Naive B cell (primary cell): Measurements from ENCODE around the gene ANKIB1. TPM values are rescaled to one million over a fixed set of nuclear protein-coding genes. Genes with fewer than 3 reads are reported as not detected.
"Not testable (repeated sequence)": the region's sequence is repeated elsewhere in the genome, so short reads cannot be mapped to it uniquely, and the experiment has no call there.

Experiments
- ATAC-seq, 2 donors: fragments of 150-1000 bp; cut with Tn5 transposase; 2 replicates each; pipeline ENCODE4 v1.10.0; 2021; ENCODE audit warnings: low read depth in 2 of 2, mild to moderate bottlenecking in 2 of 2, moderate library complexity in 2 of 2
- DNase-seq: peaks from one replicate; pipeline ENCODE4 v3.0.0; 2022
- H3K27ac Mint-ChIP-seq, 6 donors: one replicate each; pipeline ENCODE4 v1.8.0; 2020 to 2022; ENCODE audit warnings: mild to moderate bottlenecking in 6 of 6, mixed read lengths in 6 of 6, moderate library complexity in 5 of 6, inconsistent platforms in 2 of 6
- H3K27me3 Mint-ChIP-seq, 3 donors: one replicate each; pipeline ENCODE4 v1.8.0; 2021 to 2022; ENCODE audit warnings: mixed read lengths in 3 of 3, mild to moderate bottlenecking in 1 of 3
- H3K36me3 Mint-ChIP-seq, 2 donors: one replicate each; pipeline ENCODE4 v1.8.0; 2020 to 2022; ENCODE audit warnings: mixed read lengths in 2 of 2, inconsistent platforms in 1 of 2, mild to moderate bottlenecking in 1 of 2
- H3K4me1 Mint-ChIP-seq, 3 donors: one replicate each; pipeline ENCODE4 v1.8.0; 2020 to 2022; ENCODE audit warnings: mixed read lengths in 3 of 3, inconsistent platforms in 1 of 3, mild to moderate bottlenecking in 1 of 3, moderate library complexity in 1 of 3
- H3K4me3 Mint-ChIP-seq, 8 donors: one replicate each; pipeline ENCODE4 v1.8.0; 2020 to 2022; ENCODE audit warnings: mild to moderate bottlenecking in 8 of 8, mixed read lengths in 8 of 8, moderate library complexity in 8 of 8, inconsistent platforms in 2 of 8
- H3K9me3 Mint-ChIP-seq, 7 donors: one replicate each; pipeline ENCODE4 v1.8.0; 2020 to 2022; ENCODE audit warnings: mixed read lengths in 7 of 7, mild to moderate bottlenecking in 5 of 7, inconsistent platforms in 2 of 7, moderate library complexity in 1 of 7
- polyA plus RNA-seq, 6 donors: library from polyadenylated mRNA; unstranded; fragments of 300-500 nt; fragmentation: Illumina TruSeq; gene quantifications; one replicate each; pipeline ENCODE4 v1.2.3, GENCODE V29; 2021; ENCODE audit warnings: low read depth in 6 of 6

ANKIB1 gene
- polyA plus RNA-seq, 6 donors from 2014 or later, result 5.2 to 15.4 (median 9.8) TPM

- no peak for ATAC-seq
- DNase-seq, result no peak
- H3K27ac Mint-ChIP-seq, result no peak overlapping the region
- H3K4me1 Mint-ChIP-seq, result no peaks in the 10 kb centered on the region
- peaks cover 18 to 34% of the 10 kb centered on the region in 2 donors for H3K36me3 Mint-ChIP-seq
- H3K27me3 Mint-ChIP-seq, result no peaks in the 10 kb centered on the region
- H3K4me3 Mint-ChIP-seq, result no peak overlapping the region
- H3K9me3 Mint-ChIP-seq, result peaks cover 0 to 6% (median 2%) of the 10 kb centered on the region in 7 donors
Measured at GRCh38 chr7:92357260-92357659, 111.5 kb downstream of the ANKIB1 start.

GRCh38 chr7:92359179-92359578 is 113.4 kb downstream of the ANKIB1 start:
- H3K4me1 Mint-ChIP-seq, H3K4me3 Mint-ChIP-seq, H3K27me3 Mint-ChIP-seq, H3K9me3 Mint-ChIP-seq, H3K27ac Mint-ChIP-seq, DNase-seq, ATAC-seq: not testable (repeated sequence)
- peaks cover 15 to 39% of the 10 kb centered on the region in 2 donors for H3K36me3 Mint-ChIP-seq

- H3K4me1 Mint-ChIP-seq, result no peaks in the 10 kb centered on the region
- no peak for DNase-seq
- H3K27me3 Mint-ChIP-seq, result no peaks in the 10 kb centered on the region
- no peak for ATAC-seq
- peaks cover 0 to 6% (median 2%) of the 10 kb centered on the region in 7 donors for H3K9me3 Mint-ChIP-seq
- peak overlapping the region in 1 of 6 donors; percentile 8 for H3K27ac Mint-ChIP-seq
- H3K4me3 Mint-ChIP-seq, result no peak overlapping the region
- peaks cover 21 to 40% of the 10 kb centered on the region in 2 donors for H3K36me3 Mint-ChIP-seq
Measured at GRCh38 chr7:92359801-92360200, 114.0 kb downstream of the ANKIB1 start.

GRCh38 chr7:92360387-92360786 is 114.6 kb downstream of the ANKIB1 start:
- H3K27ac Mint-ChIP-seq, result no peak overlapping the region
- H3K27me3 Mint-ChIP-seq, result no peaks in the 10 kb centered on the region
- DNase-seq, result no peak
- peaks cover 23 to 46% of the 10 kb centered on the region in 2 donors for H3K36me3 Mint-ChIP-seq
- H3K4me1 Mint-ChIP-seq, result peaks cover 0 to 2% (median 0%) of the 10 kb centered on the region in 3 donors
- peaks cover 0 to 6% (median 2%) of the 10 kb centered on the region in 7 donors for H3K9me3 Mint-ChIP-seq
- no peak for ATAC-seq
- no peak overlapping the region for H3K4me3 Mint-ChIP-seq

GRCh38 chr7:92362131-92362530 is 116.4 kb downstream of the ANKIB1 start:
- Mint-ChIP-seq H3K27ac (no peak overlapping the region), H3K27me3 (no peaks in the 10 kb centered on the region), H3K36me3 (peaks cover 18 to 52% of the 10 kb centered on the region in 2 donors), H3K4me1 (peaks cover 0 to 4% (median 0%) of the 10 kb centered on the region in 3 donors), H3K4me3 (no peak overlapping the region), H3K9me3 (peaks cover 0 to 6% (median 2%) of the 10 kb centered on the region in 7 donors)
- ATAC-seq (no peak), DNase-seq (no peak)

GRCh38 chr7:92366730-92367129 is 121.0 kb downstream of the ANKIB1 start:
- peaks cover 26 to 36% of the 10 kb centered on the region in 2 donors for H3K36me3 Mint-ChIP-seq
- H3K27me3 Mint-ChIP-seq, result no peaks in the 10 kb centered on the region
- H3K27ac Mint-ChIP-seq, result no peak overlapping the region
- H3K4me3 Mint-ChIP-seq, result no peak overlapping the region
- peaks cover 0 to 4% (median 0%) of the 10 kb centered on the region in 3 donors for H3K4me1 Mint-ChIP-seq
- no peak for ATAC-seq
- DNase-seq, result no peak
- H3K9me3 Mint-ChIP-seq, result peaks cover 0 to 2% (median 0%) of the 10 kb centered on the region in 7 donors

- H3K36me3 Mint-ChIP-seq, result peaks cover 24 to 28% of the 10 kb centered on the region in 2 donors
- no peak overlapping the region for H3K4me3 Mint-ChIP-seq
- no peak overlapping the region for H3K27ac Mint-ChIP-seq
Measured at GRCh38 chr7:92368741-92369140, 123.0 kb downstream of the ANKIB1 start.

GRCh38 chr7:92375013-92375412 is 129.2 kb downstream of the ANKIB1 start:
- no peak overlapping the region for H3K27ac Mint-ChIP-seq
- H3K9me3 Mint-ChIP-seq, result no peaks in the 10 kb centered on the region
- no peak for ATAC-seq
- no peak overlapping the region for H3K4me3 Mint-ChIP-seq
- DNase-seq, result no peak
- no peaks in the 10 kb centered on the region for H3K27me3 Mint-ChIP-seq
- H3K4me1 Mint-ChIP-seq, result no peaks in the 10 kb centered on the region
- peaks cover 7 to 19% of the 10 kb centered on the region in 2 donors for H3K36me3 Mint-ChIP-seq

More at GRCh38 chr7:92368741-92369140, 123.0 kb downstream of the ANKIB1 start:
- H3K9me3 Mint-ChIP-seq, result peaks cover 0 to 2% (median 0%) of the 10 kb centered on the region in 7 donors
- H3K27me3 Mint-ChIP-seq, result no peaks in the 10 kb centered on the region
- DNase-seq (no peak), ATAC-seq (no peak)
- peaks cover 0 to 4% (median 0%) of the 10 kb centered on the region in 3 donors for H3K4me1 Mint-ChIP-seq

- H3K4me3 Mint-ChIP-seq, result no peak overlapping the region
- peak overlapping the region in 1 of 6 donors; percentile 33 for H3K27ac Mint-ChIP-seq
- peaks cover 0 to 7% of the 10 kb centered on the region in 2 donors for H3K36me3 Mint-ChIP-seq
- H3K27me3 Mint-ChIP-seq, result no peaks in the 10 kb centered on the region
- no peaks in the 10 kb centered on the region for H3K4me1 Mint-ChIP-seq
- no peaks in the 10 kb centered on the region for H3K9me3 Mint-ChIP-seq
- DNase-seq, result no peak
- ATAC-seq, result no peak
Measured at GRCh38 chr7:92391071-92391470, 145.3 kb downstream of the ANKIB1 start.

GRCh38 chr7:92397542-92397941 is 151.8 kb downstream of the ANKIB1 start:
- H3K27me3 Mint-ChIP-seq, result no peaks in the 10 kb centered on the region
- no peak overlapping the region for H3K4me3 Mint-ChIP-seq
- H3K36me3 Mint-ChIP-seq, result peaks cover 9 to 21% of the 10 kb centered on the region in 2 donors
- H3K27ac Mint-ChIP-seq, result peak overlapping the region in 1 of 6 donors; percentile 60
- no peaks in the 10 kb centered on the region for H3K4me1 Mint-ChIP-seq
- ATAC-seq (no peak), DNase-seq (no peak)
- no peaks in the 10 kb centered on the region for H3K9me3 Mint-ChIP-seq

GRCh38 chr7:92400013-92400412 is 154.2 kb downstream of the ANKIB1 start:
- Mint-ChIP-seq H3K4me3 (no peak overlapping the region), H3K27ac (no peak overlapping the region), H3K4me1 (peaks cover 0 to 6% (median 0%) of the 10 kb centered on the region in 3 donors), H3K36me3 (peaks cover 9 to 21% of the 10 kb centered on the region in 2 donors), H3K9me3 (no peaks in the 10 kb centered on the region), H3K27me3 (no peaks in the 10 kb centered on the region)
- DNase-seq (no peak), ATAC-seq (no peak)

- H3K4me3 Mint-ChIP-seq, result no peak overlapping the region
- no peak overlapping the region for H3K27ac Mint-ChIP-seq
- H3K4me1 Mint-ChIP-seq, result peaks cover 0 to 6% (median 0%) of the 10 kb centered on the region in 3 donors
- no peaks in the 10 kb centered on the region for H3K9me3 Mint-ChIP-seq
- peaks cover 7% of the 10 kb centered on the region in 2 donors for H3K36me3 Mint-ChIP-seq
- DNase-seq, result no peak
- ATAC-seq, result no peak
- H3K27me3 Mint-ChIP-seq, result no peaks in the 10 kb centered on the region
Measured at GRCh38 chr7:92402920-92403759, 157.4 kb downstream of the ANKIB1 start.

- H3K4me3 Mint-ChIP-seq, result no peak overlapping the region
- H3K27ac Mint-ChIP-seq, result no peak overlapping the region
- H3K9me3 Mint-ChIP-seq, result no peaks in the 10 kb centered on the region
- peaks cover 2% of the 10 kb centered on the region in 2 donors for H3K36me3 Mint-ChIP-seq
- DNase-seq, result no peak
- peaks cover 0 to 5% (median 3%) of the 10 kb centered on the region in 3 donors for H3K27me3 Mint-ChIP-seq
- ATAC-seq, result no peak
- H3K4me1 Mint-ChIP-seq, result peaks cover 0 to 6% (median 0%) of the 10 kb centered on the region in 3 donors
Measured at GRCh38 chr7:92403760-92404074, 157.9 kb downstream of the ANKIB1 start.

GRCh38 chr7:92404170-92404614 is 158.4 kb downstream of the ANKIB1 start:
- DNase-seq (no peak), ATAC-seq (no peak)
- peaks cover 0 to 10% (median 5%) of the 10 kb centered on the region in 3 donors for H3K27me3 Mint-ChIP-seq
- H3K36me3 Mint-ChIP-seq, result no peaks in the 10 kb centered on the region
- peaks cover 0 to 6% (median 0%) of the 10 kb centered on the region in 3 donors for H3K4me1 Mint-ChIP-seq
- H3K27ac Mint-ChIP-seq, result no peak overlapping the region
- no peaks in the 10 kb centered on the region for H3K9me3 Mint-ChIP-seq
- H3K4me3 Mint-ChIP-seq, result no peak overlapping the region
